ENCODE data around the gene SLC25A33.

DNA sequence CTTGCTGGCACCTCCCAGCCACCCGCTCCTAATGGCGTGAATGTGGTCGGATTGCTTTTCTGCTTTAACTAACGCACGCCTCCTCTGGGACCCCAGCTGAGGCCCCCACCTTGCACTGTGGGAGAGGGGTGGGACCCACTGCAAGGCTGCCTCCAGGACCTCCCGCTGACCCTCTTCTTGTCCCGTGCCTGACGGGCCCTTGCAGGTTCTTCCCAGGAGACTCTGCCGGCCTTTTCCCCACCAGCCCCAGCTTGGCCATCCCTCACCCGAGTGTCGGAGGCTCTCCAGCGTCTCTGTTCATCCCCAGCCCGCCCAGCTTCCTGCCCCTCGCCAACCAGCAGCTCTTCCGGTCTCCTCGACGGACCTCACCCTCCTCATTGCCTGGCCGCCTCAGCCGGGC, 68.1 kb downstream of the SLC25A33 start:
- TF ChIP-seq CTCF (IDR thresholded peaks at IDR 0.05; ENCODE audit: poor library complexity, severe bottlenecking): no peak
- TF ChIP-seq RAD21 (conservative IDR thresholded peaks at IDR 0.05): no peak
- no peak for TF ChIP-seq POLR2AphosphoS5 (IDR thresholded peaks at IDR 0.05)
- no peak for TF ChIP-seq EP300 (conservative IDR thresholded peaks at IDR 0.05; ENCODE audit: poor library complexity, severe bottlenecking)
- TF ChIP-seq EZH2 (IDR thresholded peaks at IDR 0.05; ENCODE audit: borderline replicate concordance, insufficient read depth, low read length, poor library complexity, severe bottlenecking): no peak
- TF ChIP-seq, protein P1, sequence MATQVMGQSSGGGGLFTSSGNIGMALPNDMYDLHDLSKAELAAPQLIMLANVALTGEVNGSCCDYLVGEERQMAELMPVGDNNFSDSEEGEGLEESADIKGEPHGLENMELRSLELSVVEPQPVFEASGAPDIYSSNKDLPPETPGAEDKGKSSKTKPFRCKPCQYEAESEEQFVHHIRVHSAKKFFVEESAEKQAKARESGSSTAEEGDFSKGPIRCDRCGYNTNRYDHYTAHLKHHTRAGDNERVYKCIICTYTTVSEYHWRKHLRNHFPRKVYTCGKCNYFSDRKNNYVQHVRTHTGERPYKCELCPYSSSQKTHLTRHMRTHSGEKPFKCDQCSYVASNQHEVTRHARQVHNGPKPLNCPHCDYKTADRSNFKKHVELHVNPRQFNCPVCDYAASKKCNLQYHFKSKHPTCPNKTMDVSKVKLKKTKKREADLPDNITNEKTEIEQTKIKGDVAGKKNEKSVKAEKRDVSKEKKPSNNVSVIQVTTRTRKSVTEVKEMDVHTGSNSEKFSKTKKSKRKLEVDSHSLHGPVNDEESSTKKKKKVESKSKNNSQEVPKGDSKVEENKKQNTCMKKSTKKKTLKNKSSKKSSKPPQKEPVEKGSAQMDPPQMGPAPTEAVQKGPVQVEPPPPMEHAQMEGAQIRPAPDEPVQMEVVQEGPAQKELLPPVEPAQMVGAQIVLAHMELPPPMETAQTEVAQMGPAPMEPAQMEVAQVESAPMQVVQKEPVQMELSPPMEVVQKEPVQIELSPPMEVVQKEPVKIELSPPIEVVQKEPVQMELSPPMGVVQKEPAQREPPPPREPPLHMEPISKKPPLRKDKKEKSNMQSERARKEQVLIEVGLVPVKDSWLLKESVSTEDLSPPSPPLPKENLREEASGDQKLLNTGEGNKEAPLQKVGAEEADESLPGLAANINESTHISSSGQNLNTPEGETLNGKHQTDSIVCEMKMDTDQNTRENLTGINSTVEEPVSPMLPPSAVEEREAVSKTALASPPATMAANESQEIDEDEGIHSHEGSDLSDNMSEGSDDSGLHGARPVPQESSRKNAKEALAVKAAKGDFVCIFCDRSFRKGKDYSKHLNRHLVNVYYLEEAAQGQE (IDR thresholded peaks at IDR 0.05; ENCODE audit: borderline replicate concordance): no peak

Data from neural cell (in vitro differentiated cells).